ENCODE results near the gene BCORL1.

- TF ChIP-seq CTCF (IDR thresholded peaks at IDR 0.05; ENCODE audit: low read depth, low read length) = no peak
- TF ChIP-seq EZH2phosphoT487 (IDR thresholded peaks at IDR 0.05; ENCODE audit: low read depth) = no peak
Measured at GRCh38 chrX:130048686-130049222, 66.3 kb downstream of the BCORL1 start.

All from OCI-LY3 (cell line).